Retina (tissue), 1 donor: ENCODE results near the gene ADPRM.
"Not testable (repeated sequence)": the region's sequence is repeated elsewhere in the genome, so short reads cannot be mapped to it uniquely, and the experiment has no call there.

Source experiments
- DNase-seq: peaks from one replicate; pipeline ENCODE4 v3.0.0-alpha.2; 2016

The ADPRM gene, protein sequence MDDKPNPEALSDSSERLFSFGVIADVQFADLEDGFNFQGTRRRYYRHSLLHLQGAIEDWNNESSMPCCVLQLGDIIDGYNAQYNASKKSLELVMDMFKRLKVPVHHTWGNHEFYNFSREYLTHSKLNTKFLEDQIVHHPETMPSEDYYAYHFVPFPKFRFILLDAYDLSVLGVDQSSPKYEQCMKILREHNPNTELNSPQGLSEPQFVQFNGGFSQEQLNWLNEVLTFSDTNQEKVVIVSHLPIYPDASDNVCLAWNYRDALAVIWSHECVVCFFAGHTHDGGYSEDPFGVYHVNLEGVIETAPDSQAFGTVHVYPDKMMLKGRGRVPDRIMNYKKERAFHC

DNA sequence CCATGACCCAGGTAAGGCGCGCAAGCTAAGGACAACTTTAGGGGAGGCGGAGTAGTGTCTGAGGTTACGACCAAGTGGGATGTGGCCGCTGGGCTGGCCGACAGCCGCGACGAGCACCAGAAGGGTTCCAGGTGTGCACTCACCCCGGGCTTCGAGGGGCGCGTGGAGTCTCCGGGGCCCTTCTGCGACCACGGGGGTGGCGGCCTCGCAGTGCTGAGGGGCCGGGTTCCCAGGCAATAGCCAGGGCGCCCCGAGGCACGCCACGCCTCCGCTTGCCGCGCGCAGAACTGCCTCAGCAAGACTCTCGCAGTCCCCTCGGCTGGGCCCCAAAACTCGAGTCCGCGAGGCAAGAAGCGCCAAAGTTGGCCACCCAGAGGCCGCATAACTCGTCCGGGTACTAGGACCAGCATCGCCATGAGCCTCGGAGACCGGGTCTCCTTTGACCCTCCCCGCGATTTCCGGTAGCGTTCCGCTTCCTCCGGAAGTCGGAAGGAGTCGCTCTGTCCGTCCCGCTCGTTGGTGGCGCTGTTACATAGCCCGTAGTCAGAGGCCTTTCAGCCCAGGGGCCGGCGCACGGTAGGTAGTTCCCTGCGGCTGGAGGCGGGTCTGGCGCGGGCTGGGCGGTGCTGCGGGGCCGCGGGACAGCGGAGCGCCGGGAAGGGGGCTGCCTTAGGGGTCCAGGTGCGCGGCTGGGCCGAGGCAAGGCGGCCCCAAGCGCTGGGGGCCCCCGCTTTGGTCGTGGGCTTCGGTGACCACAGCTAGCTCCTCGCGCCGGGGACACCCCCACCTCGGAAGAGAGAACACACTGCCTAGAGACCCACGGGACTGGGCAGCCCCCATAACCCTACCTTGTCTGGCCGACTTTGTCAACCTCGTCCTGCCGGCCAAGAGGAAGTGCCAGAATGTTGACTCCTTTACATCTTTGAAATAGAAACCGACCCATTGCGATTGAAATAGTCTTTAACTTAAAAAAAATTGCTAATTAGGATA, at the start of gene ADPRM, which contains the start of gene SCO1:
Gene ADPRM, plus strand, starts transcription at position 503 of the 990 bp plus-strand sequence. CDS start 7,333 bp downstream, outside the sequence.
Gene SCO1, minus strand, starts transcription at position 442 of the 990 bp plus-strand sequence. Its CDS starts 26 bp downstream, at position 416.
- peak; percentile 94 for DNase-seq

DNA sequence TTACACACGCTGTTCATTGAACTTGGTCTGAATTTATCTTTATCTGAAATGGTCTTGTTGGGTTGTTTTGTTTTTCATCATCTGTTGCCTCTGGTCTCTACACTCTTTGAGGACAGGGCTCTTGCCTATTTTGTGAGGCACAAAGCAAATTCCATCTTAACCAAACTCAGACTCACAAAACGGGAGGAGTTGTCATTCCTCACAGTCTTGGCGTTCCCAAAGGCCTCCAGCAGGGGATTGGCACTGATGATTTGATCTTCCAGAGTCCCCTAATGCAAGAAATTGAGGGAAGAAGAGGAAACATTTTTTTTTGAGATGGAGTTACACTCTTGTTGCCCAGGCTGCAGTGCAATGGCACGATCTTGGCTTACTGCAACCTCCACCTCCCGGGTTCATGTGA, 49.0 kb upstream of the ADPRM start:
- DNase-seq, result no peak

DNA sequence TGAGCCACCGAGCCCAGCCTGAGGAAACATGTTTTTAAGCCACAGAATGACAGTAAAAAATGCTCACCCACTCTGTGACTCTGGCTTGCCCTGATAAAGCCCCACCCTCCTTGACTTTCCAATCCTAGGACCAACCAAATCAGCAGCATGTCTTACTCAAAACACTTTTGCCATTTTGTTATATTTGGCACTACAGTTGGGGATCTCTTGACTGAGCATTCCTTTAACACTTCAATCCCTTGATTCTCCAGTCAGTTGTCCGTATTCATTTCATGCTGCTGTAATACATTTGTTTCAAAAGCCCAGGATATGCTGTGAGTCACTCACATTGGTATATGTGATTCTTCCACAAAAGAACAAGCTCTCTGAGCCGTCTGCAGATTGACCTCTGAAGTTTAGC, 48.4 kb upstream of the ADPRM start:
- DNase-seq, result no peak

DNA sequence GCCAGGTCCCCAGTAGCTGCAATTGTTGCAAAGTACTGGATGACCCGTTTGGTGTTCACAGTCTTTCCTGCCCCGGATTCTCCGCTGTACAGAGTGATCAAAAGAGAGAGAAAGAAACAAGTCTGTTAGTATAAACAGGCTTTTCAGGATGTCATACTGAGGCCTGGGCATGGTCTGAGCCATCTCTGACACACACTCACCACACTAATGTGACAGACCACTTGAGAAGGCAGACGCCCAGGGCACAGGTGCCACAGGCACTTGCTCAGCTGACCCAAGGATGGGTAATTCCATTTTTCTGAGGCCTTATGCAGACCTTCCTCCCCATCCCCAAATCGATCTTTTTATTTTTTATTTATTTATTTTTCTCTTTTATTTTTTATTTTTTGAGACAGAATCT, 47.8 kb upstream of the ADPRM start:
- DNase-seq, result no peak

DNA sequence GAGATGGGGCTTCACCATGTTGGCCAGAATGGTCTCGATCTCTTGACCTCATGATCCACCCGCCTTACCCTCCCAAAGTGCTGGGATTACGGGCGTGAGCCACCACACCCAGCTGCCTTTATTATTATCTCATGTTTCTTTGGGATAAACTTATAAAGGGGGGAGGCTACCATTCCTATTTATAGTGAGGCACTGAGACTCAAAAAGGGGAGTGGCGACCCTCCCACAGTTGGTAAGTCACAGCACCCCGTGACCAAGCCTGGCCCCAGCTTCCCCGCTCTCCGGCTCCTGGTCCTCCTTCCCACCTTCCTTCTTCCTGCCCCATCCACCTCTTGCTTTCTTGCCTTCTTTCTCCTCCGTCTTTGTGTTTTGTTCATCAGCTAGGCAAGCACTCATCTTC, 45.5 kb upstream of the ADPRM start:
- DNase-seq, result no peak

DNA sequence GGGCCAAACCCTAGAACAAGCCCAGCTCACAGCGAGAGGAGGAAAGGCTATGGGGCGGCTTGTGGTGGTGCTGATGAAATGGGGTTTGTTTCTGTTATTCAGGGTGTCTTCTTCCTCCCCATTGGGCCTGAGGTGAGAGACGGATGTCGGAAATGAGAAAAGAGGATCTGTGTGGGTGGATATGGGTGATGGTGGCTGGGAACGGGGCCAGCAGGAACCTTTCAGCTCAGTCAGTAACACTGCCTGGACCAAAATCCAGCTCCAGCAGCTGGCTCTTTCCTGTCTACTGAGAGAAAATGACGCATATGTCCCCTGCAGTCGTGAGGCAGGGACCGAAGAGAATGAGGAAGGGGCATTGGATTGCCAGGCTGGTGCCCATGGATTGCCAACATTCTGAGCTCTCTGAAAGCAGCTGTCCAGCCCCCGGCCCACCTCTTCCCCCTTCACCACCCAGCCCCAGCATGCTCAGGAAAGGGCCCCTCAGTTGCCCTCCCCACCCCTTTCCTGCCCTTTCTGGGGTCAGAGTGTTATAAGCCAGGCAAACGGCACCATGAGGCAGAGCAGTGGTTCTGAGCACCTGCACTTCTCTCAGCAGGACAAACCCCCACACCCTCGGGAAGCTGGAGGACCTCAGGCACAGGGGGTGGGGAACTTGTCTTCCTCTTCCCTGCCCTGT, 44.3 kb upstream of the ADPRM start:
- no peak for DNase-seq

DNA sequence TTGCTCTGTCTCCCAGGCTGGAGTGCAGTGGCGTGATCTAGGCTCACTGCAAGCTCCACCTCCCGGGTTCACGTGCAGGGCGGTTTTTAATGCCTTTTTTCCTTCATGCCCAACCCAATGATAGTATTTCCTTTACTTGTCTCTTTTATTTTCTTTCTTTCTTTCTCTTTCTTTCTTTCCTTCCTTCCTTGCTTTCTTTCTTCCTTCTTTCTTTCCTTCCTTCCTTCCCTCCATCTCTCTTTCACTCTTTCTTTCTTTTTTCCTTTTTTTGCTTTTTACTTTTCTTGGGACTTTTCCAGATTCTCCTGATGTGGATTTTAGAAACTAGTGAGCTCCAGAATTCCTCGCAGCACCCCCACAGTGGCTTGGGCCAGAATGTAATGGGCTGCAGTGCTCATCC, 43.4 kb upstream of the ADPRM start:
- DNase-seq, result no peak

DNA sequence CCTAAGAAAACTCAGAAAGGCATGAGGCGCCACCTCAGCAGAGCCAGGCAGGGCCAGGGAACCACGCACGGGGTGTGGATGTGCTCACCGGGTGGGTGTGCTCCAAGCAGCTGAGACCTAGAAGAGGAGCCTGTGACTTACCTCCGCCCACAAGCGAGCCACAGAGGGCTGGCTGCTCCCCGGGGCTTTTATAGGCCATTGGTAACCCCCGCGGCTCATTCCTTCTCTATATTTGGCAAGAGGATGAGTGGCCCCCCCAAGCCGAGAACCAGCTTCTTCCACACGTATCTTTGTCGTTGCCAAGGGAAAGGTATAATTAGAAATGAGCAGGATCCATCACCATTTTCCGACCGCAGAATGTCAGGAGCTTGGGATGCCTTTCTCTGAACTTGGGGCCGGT, 40.2 kb upstream of the ADPRM start, which contains the start of gene MYH3:
Gene MYH3, minus strand, starts transcription at position 162 of the 400 bp plus-strand sequence. CDS start 2,245 bp downstream, outside the sequence.
- DNase-seq, result peak; percentile 28

DNA sequence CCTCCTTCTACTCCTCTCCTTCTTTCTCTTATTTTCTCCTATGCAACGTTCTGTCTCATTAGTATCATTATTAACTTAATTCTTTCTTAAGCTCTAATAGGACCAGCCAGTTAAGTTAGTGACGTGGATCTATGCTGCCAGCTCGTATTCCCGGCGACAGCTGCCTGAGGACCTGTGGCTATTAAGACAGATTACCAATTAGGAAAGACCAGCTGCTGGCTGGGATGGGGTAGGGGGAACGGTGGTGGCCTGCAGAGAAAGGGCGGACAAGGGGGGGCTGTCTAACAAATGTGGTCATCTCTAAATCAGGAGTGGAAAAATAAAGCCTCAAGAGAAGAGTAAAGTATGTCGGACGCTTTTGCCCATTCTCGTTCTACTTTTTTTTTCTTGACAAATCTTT, 39.5 kb upstream of the ADPRM start:
- peak; percentile 50 for DNase-seq

DNA sequence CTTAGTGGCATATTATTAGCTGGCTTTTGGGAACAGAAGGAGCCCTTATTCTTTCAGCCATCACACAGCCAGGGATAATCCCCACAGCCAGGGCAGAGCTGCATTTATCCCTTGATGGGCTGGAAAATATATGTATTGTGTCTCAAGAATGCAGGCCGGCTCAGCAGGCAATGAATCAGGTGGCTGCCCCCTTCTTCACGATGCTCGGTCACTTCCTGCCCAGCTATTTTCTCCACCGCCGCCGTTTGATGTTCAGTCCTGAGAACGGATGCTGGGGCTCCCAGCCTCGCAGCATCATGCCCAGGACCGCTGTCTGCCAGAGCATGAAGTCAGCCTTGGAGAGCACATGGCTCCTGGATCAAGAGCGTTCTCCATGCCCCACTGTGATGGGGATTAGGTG, 36.0 kb upstream of the ADPRM start:
- no peak for DNase-seq

DNA sequence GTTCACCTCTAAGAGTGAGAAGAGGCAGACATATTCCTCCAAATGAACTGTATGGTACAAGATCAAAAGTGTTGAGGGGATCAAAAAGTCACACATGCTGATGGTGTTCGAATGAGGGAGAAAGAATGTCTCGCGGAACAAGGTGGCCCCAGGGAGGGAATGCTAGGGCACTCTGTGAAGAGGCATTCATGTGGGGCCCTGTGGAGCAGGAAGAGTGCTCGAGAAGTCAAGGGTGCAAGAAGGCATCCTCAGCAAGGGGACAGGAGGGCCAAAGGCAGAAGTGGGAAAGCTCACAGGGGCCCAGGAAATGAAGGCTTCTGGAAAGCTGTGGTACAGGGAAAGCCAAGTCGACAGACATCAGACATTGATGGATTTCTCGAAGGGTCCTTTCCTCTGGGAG, 34.2 kb upstream of the ADPRM start:
- DNase-seq, result no peak

DNA sequence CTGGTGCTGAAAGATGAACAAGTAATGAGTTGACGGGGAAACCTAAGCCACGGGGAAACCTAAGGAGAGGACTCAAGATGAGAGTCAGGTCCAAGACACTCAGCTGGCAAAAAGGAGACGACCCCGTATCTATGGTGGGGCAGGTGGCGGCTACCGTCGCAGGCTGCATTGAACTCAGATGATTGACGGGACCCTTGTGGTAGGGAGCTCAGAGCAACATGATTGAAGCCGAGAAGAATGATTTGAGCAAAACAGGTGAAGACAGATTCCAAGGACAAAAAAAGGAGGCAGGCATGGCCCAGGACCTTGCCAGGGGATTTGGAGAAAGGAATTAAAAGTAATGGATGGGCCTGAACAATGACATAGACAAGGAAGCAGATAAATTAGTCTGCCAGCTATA, 32.8 kb upstream of the ADPRM start:
- DNase-seq, result no peak

DNA sequence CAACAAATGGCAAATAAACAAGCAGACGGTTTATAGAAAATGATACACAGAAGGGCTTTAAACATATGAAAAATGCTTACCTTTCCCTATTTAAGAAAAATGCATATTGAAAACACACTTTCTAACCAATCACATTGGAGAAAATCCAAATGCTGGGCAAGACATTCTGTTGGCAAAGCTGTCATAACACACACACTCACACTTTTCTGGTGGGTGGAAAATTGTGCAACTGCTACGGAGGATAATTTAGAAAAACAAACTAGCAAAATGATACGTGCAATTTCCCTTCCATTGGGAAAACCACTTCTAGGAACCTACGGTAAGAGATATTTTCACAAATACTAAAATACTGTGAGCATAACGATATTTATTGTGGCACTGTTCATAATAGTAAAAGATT, 30.5 kb upstream of the ADPRM start:
- DNase-seq, result no peak

DNA sequence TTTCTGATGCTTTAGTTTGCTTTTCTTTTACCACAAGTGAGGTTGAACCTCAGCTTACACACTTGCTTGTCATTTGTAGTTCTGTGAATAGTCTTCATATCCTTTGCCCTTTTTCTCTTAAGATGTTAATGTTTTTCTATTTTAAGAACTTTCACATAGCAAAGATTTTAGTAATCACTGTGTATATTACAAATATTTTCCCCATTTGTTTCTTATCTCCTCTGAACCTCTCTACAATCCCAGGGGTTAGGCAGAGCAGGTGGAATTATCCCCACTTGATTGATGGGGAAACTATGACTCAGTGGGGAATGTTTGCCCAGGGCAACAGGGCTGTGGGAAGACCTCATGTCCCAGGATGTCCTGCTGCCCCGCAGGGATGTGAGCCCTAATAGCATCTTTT, 28.6 kb upstream of the ADPRM start:
- no peak for DNase-seq

DNA sequence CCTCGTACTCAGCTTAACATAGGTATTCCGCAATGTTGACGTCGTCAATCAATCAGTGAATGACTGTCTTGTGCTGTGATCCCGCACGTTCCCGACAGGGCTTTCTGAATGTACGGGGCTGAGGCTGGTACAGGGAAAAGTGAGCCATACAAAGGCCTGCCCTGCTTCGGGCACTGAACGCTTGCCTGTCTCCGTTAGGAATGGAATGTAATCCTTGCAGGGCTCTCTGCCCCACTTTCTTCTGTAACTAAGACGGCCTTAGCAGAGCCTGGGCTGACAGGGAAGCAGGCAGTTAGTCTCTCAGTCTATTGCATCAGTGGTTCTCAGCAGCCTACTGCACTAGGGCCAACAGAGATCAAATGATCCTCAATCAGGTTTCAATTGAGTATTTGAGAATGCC, 24.1 kb upstream of the ADPRM start:
- no peak for DNase-seq

DNA sequence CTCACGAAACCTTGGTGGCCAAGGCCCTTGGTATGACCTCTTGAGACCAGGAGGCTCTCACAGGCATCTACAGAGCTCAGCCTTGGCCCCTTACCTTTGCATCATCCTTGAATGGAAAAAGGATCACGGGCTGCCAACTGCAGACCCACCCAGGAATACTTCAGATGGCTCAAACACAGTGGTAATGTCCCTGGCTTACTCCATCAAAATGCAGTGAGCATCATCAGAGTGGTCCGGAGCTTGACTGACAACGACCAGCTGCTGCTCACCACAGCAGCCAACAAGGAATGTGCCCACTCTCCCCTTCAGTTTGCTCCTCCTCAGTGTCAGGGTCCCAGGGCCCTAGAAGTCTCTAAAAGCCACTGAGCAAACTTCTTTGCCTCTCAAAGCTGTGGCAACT, 22.7 kb upstream of the ADPRM start:
- no peak for DNase-seq

DNA sequence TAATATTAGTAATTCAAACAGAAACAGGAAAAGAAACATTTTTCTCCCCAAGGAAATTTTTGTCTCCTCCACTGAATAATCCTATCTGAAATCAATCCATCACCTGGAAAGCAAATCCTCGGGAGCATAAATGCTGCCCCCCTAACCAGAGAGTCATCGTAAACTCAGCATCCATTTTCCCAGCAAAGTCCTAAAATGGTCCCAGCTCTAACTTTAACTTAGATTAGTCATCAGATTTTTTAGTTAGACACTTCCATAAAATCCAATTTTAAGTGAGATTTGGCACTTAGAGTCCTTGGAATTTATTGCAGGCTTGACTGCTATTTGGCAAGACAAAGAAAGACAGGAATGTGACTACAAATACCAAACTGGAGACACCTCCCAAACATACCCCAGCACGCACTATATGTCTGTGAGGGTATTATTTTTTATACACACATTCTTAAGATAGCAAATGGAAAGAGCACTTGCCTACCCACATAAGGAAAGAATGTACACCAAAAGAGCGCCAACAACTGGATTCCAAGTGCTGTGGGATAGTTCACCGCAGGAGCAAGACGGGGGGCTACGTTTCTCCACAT, 15.4 kb upstream of the ADPRM start:
- DNase-seq, result no peak

DNA sequence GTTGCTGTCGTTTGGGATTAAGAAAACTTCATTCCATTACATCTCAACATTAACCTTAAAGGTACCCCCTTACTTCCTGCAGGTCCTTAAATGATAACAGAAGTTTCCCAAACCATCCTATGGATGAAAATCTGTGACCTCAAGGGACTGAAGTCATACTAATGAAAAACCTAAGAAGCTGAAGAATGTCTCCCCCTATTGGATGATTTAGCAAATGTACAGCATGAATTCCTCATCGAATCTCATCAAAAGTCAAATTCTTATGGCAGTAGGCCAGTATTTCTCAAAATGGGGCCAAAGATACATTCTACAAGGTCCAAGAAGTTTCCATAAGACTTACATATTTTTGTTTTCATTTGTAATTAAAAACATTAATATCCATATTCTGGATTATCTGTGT, 13.5 kb upstream of the ADPRM start:
- DNase-seq, result no peak

DNA sequence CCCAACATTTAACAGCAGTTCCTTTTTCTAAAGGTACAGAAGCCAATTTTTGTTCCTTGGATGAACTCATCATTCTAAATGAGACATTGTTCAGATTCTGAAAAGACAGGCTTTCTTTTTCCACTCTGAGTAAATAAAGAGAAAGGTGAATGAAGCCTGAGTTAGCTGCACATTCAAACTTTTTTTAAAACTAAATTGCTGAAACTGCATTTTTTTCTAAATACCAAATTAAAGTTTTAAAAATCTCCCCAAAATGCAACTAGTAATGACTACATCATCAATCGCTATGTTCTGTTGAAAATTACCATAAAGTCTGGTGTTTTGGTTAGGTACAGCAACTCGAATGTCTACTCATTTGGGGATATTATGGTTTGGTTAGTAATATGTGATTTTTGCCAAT, 9.9 kb upstream of the ADPRM start:
- no peak for DNase-seq

DNA sequence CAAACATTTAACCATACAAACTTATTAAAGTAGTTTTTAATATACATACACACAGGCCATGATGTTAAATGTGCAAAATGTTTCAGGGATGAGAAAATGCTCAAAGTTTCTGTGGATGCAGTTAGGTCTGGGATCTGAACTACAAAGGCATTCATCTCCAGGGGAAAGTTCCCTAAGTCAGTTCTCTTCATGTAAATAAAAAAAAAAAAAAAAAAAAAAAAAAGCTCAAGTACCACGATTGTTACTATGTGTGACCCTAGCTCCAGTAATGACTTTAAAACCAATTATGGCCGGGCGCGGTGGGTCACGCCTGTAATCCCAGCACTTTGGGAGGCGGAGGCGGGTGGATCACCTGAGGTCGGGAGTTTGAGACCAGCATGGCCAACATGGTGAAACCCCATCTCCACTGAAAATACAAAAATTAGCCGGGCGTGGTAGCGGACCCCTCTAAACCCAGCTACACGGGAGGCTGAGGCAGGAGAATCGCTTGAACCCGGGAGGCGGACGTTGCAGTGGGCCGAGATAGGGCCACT, 1.5 kb upstream of the ADPRM start:
- not testable (repeated sequence) for DNase-seq

DNA sequence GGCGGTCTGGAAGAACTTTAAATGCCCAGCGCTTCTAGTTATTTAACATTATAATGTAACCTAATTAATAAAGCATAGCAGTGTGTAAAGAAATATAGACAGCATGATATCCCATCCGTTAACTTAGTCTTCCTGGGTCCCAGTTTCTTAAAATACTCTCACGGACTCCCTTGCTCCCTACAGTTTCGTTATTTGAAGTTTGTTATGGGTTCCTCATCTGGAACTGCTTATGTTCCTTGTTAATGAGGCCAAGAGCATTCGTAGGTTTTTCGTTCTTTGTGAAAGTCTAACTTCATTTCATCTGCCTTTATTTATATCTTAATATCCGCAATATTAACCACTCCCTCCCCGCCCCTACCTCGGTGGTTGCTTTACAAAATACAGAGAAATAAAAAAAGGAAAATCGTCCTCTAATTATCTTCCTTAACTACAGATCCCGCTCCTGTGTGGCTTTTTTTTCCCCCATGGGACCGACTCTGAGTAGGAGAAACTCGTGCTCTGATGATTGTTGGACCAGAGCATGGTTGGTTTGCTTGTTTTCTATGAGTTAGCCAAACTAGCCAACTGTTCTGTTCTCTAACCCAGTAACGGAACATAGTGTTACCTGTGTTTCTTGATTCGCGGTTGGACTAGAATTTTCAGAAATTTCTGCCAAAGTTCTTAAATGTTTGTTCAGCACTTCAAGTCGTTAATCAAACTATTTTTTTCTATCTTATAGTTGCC, 863 bp downstream of the ADPRM start:
- no peak for DNase-seq

DNA sequence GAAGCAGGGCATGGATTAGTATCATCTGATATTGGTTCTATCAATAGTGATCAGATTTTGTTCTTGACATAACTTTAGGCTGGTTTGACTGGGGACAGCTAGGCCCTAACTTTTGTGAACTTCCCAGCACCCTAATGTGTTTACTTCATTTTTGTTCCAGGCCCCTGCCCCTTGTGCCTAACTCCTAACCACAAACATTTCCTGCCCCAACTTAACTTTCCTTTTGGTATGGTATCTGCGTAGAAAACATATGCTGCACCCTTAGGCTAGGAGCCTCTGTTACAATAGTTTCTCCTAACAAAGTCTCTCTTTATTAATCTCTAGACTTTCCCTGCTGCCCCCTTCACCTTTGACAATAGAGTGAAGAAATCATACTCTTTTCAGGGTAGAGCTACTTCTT, 2.5 kb downstream of the ADPRM start:
- no peak for DNase-seq
